AG04450 (cell line): ENCODE results near the gene PPFIBP1. TPM values are rescaled to one million over a fixed set of nuclear protein-coding genes. Genes with fewer than 3 reads are reported as not detected.

Source experiments
- CTCF ChIA-PET: fragments of 300-600, 350-600 bp; formaldehyde crosslinking; extraction: SDS; loops from one replicate; lab custom pipeline; 2022; ENCODE audit warnings: antibody characterized with exemption, inconsistent platforms; lab: Charles Lee
- POLR2A ChIA-PET: fragments of 350-600 bp; formaldehyde crosslinking; extraction: SDS; loops from one replicate; lab custom pipeline; 2021; ENCODE audit warnings: antibody characterized with exemption, inconsistent platforms; lab: Yijun Ruan, JAX
- DNase-seq: peaks from one replicate; pipeline ENCODE4 v3.0.0-alpha.2; 2011; ENCODE audit warnings: low read depth, low spot score
- H3K27ac ChIP-seq: one replicate; pipeline ENCODE4 v1.5.1; 2012; ENCODE audit warnings: low read depth, low read length, control low read depth
- H3K27me3 ChIP-seq: one replicate; pipeline ENCODE4 v1.6.0; 2012; ENCODE audit warnings: low read length; ENCODE audit not compliant: control insufficient read depth, insufficient read depth
- H3K4me3 ChIP-seq: 2 replicates; pipeline ENCODE4 v1.5.1; 2011; ENCODE audit warnings: mild to moderate bottlenecking, low read depth, low read length, control low read depth
- H3K9me3 ChIP-seq: 2 replicates; pipeline ENCODE4 v1.5.1; 2012; ENCODE audit warnings: low read length; ENCODE audit not compliant: control insufficient read depth, insufficient read depth
- polyA plus RNA-seq: library from polyadenylated mRNA; depleted of rRNA; stranded (reverse); fragments of >200 nt; gene quantifications from 2 replicates; pipeline ENCODE4 v1.2.3, GENCODE V29; 2011
- TF ChIP-seq, protein P1 (sequence below): IDR thresholded peaks from 2 replicates; pipeline ENCODE4 v1.5.1; 2011; ENCODE audit warnings: low read depth, low read length, control low read depth, inconsistent platforms

Gene PPFIBP1
- polyA plus RNA-seq, 1 experiment, result 58.3 TPM

GRCh38 chr12:27575090-27575761 lies 51.2 kb downstream of the PPFIBP1 start:
- ChIA-PET POLR2A (no interaction called here), CTCF (interaction anchor here (1.2 kb wide), 1 partner anchor 140 kb away, joined by 3 read pairs; no protein-coding TSS in a partner anchor)
- TF ChIP-seq, protein P1, sequence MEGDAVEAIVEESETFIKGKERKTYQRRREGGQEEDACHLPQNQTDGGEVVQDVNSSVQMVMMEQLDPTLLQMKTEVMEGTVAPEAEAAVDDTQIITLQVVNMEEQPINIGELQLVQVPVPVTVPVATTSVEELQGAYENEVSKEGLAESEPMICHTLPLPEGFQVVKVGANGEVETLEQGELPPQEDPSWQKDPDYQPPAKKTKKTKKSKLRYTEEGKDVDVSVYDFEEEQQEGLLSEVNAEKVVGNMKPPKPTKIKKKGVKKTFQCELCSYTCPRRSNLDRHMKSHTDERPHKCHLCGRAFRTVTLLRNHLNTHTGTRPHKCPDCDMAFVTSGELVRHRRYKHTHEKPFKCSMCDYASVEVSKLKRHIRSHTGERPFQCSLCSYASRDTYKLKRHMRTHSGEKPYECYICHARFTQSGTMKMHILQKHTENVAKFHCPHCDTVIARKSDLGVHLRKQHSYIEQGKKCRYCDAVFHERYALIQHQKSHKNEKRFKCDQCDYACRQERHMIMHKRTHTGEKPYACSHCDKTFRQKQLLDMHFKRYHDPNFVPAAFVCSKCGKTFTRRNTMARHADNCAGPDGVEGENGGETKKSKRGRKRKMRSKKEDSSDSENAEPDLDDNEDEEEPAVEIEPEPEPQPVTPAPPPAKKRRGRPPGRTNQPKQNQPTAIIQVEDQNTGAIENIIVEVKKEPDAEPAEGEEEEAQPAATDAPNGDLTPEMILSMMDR, result no peak
- no peak for DNase-seq
- Histone ChIP-seq H3K27ac (no peak overlapping the region), H3K4me3 (no peak overlapping the region), H3K9me3 (no peaks in the 10 kb centered on the region), H3K27me3 (no peaks in the 10 kb centered on the region)

DNA sequence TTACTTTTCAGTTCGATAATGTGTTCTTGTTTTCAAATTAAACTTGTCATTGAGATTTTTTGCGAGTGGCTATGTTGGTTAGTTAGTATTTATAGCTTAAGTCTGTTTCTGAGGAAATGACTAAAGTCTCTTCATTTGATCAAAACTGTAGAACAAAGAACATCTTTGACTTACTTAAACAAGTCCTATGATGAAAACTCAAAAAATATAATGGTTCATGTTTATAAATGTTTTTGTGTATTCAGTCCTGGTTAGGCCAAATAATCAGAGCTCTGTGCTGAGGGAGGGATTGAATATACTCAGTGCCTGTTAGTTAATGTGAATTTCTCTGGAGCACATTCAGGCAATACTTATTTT lies 51.7 kb downstream of the PPFIBP1 start:
- no peaks in the 10 kb centered on the region for H3K9me3 ChIP-seq
- H3K27ac ChIP-seq, result no peak overlapping the region
- TF ChIP-seq, protein P1, result no peak
- ChIA-PET POLR2A (no interaction called here), CTCF (interaction anchor here (1.2 kb wide), 1 partner anchor 141 kb away, joined by 3 read pairs; no protein-coding TSS in a partner anchor)
- H3K4me3 ChIP-seq, result no peak overlapping the region
- no peaks in the 10 kb centered on the region for H3K27me3 ChIP-seq
- no peak for DNase-seq

DNA sequence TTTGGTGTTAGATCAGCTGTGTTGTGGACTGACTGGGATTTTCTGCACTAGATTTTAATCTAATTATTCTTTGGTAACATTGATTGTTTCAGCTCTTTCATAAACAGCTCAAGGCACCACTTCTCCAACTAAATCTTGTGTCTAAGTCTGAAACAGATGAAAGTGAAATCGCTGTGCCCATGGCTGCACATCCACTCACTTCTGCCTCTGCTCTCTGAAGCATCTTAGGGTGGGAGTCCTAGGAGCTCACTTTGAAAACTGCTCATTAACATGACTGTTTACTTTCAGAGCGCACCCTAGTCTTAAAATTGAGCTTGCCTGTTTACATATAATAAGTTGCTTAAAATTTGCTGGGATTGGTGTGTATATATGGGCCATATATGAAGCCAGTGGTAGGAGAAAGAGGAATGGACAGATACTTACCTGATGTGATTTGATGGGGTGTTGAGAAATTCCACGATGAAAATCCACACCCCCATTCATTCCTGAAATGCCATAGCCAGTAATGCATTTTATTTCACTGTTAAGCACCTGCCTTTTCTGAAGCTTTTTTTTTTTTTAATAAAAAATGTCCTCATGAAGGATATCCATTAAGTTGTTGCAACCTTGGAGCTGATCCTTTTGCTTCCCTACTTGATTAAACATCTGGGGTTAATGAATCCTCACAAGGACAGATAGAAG lies 52.8 kb downstream of the PPFIBP1 start:
- TF ChIP-seq, protein P1, result no peak
- POLR2A ChIA-PET, result interaction anchor here (0.6 kb wide), 1 partner anchor 35 kb away, joined by 5 read pairs; no protein-coding TSS in a partner anchor

GRCh38 chr12:27577688-27578087 lies 53.7 kb downstream of the PPFIBP1 start:
- no peaks in the 10 kb centered on the region for H3K27me3 ChIP-seq
- no peak for DNase-seq
- no peak overlapping the region for H3K4me3 ChIP-seq
- no peaks in the 10 kb centered on the region for H3K9me3 ChIP-seq
- CTCF ChIA-PET, result no interaction called here
- no peak overlapping the region for H3K27ac ChIP-seq
- TF ChIP-seq, protein P1, result no peak
- POLR2A ChIA-PET, result no interaction called here

More for the DNA sequence above, 52.8 kb downstream of the PPFIBP1 start:
- no peak overlapping the region for H3K27ac ChIP-seq
- H3K27me3 ChIP-seq, result no peaks in the 10 kb centered on the region
- CTCF ChIA-PET, result no interaction called here
- H3K4me3 ChIP-seq, result no peak overlapping the region
- no peak for DNase-seq
- H3K9me3 ChIP-seq, result no peaks in the 10 kb centered on the region
